Ishikawa (cell line): ENCODE results near the gene CFAP92.

ENCODE experiments used
- CEBPB ChIP-seq: IDR thresholded peaks from 2 replicates; pipeline ENCODE4 v1.6.1; 2012
- CREB1 ChIP-seq: IDR thresholded peaks from 2 replicates; pipeline ENCODE4 v1.6.1; 2012; ENCODE audit warnings: low read depth
- EGR1 ChIP-seq: IDR thresholded peaks from 2 replicates; pipeline ENCODE4 v1.6.1; 2012
- EP300 ChIP-seq: IDR thresholded peaks from 2 replicates; pipeline ENCODE4 v1.6.1; 2012; ENCODE audit warnings: borderline replicate concordance
- FOXM1 ChIP-seq: IDR thresholded peaks from 2 replicates; pipeline ENCODE4 v1.6.1; 2012; ENCODE audit warnings: low read depth, borderline replicate concordance
- NFIC ChIP-seq: IDR thresholded peaks from 2 replicates; pipeline ENCODE4 v1.6.1; 2012
- RAD21 ChIP-seq: IDR thresholded peaks from 2 replicates; pipeline ENCODE4 v1.6.1; 2012; ENCODE audit warnings: low read depth
- TAF1 ChIP-seq: IDR thresholded peaks from 2 replicates; pipeline ENCODE4 v1.6.1; 2012; ENCODE audit warnings: low read depth, mild to moderate bottlenecking
- TCF12 ChIP-seq: IDR thresholded peaks from 2 replicates; pipeline ENCODE4 v1.6.1; 2012; ENCODE audit warnings: low read depth
- TEAD4 ChIP-seq: IDR thresholded peaks from 2 replicates; pipeline ENCODE4 v1.6.1; 2012
- YY1 ChIP-seq: IDR thresholded peaks from 2 replicates; pipeline ENCODE4 v1.6.1; 2012; ENCODE audit warnings: low read depth
- ZBTB7A ChIP-seq: IDR thresholded peaks from 2 replicates; pipeline ENCODE4 v1.6.1; 2012; ENCODE audit warnings: low read depth
- TF ChIP-seq, protein P1 (sequence below): IDR thresholded peaks from 2 replicates; pipeline ENCODE4 v1.6.1; 2012; ENCODE audit warnings: low read depth, mild to moderate bottlenecking
- TF ChIP-seq, protein P2 (sequence below): IDR thresholded peaks from 2 replicates; pipeline ENCODE4 v1.6.1; 2012
- TF ChIP-seq, protein P3 (sequence below): IDR thresholded peaks from 2 replicates; pipeline ENCODE4 v1.6.1; 2012

Gene CFAP92

DNA sequence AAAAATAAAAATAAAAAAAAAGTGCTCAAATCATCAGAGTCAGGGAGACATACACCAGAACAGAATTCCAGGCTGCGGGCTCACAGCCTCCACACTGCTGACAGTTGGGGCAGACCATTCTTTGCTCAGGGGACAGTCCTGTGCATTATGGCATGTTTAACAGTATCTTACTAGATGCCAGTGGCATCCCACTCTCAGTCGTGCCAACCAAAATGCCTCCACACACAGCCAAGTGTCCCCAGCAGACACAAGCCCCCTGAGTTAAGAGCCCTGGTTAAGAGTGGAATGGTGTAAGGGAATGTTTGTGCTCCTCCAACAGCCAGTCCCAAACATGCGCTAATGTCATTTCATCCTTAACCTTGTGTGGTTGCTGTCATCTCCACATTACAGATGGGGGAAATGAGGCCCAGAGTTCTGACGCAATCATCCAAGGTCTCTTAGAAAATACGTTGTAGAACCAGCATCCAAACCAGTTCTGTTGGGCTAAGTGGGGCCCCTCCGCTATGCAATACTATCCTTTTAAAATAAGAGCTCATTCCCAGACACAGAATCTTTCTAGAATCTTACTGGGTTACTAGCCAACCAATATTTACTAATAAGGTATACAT is 26.0 kb downstream of the CFAP92 start:
- TF ChIP-seq EGR1: no peak
- no peak for TF ChIP-seq RAD21
- no peak for TF ChIP-seq TEAD4
- TF ChIP-seq, protein P1, sequence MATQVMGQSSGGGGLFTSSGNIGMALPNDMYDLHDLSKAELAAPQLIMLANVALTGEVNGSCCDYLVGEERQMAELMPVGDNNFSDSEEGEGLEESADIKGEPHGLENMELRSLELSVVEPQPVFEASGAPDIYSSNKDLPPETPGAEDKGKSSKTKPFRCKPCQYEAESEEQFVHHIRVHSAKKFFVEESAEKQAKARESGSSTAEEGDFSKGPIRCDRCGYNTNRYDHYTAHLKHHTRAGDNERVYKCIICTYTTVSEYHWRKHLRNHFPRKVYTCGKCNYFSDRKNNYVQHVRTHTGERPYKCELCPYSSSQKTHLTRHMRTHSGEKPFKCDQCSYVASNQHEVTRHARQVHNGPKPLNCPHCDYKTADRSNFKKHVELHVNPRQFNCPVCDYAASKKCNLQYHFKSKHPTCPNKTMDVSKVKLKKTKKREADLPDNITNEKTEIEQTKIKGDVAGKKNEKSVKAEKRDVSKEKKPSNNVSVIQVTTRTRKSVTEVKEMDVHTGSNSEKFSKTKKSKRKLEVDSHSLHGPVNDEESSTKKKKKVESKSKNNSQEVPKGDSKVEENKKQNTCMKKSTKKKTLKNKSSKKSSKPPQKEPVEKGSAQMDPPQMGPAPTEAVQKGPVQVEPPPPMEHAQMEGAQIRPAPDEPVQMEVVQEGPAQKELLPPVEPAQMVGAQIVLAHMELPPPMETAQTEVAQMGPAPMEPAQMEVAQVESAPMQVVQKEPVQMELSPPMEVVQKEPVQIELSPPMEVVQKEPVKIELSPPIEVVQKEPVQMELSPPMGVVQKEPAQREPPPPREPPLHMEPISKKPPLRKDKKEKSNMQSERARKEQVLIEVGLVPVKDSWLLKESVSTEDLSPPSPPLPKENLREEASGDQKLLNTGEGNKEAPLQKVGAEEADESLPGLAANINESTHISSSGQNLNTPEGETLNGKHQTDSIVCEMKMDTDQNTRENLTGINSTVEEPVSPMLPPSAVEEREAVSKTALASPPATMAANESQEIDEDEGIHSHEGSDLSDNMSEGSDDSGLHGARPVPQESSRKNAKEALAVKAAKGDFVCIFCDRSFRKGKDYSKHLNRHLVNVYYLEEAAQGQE: no peak
- TF ChIP-seq YY1: no peak
- no peak for TF ChIP-seq EP300
- TF ChIP-seq NFIC: no peak
- TF ChIP-seq, protein P2, sequence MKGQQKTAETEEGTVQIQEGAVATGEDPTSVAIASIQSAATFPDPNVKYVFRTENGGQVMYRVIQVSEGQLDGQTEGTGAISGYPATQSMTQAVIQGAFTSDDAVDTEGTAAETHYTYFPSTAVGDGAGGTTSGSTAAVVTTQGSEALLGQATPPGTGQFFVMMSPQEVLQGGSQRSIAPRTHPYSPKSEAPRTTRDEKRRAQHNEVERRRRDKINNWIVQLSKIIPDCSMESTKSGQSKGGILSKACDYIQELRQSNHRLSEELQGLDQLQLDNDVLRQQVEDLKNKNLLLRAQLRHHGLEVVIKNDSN: no peak
- TF ChIP-seq, protein P3, sequence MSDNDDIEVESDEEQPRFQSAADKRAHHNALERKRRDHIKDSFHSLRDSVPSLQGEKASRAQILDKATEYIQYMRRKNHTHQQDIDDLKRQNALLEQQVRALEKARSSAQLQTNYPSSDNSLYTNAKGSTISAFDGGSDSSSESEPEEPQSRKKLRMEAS: no peak
- TF ChIP-seq ZBTB7A: no peak
- no peak for TF ChIP-seq FOXM1
- TF ChIP-seq TCF12: no peak
- TF ChIP-seq CEBPB: no peak

DNA sequence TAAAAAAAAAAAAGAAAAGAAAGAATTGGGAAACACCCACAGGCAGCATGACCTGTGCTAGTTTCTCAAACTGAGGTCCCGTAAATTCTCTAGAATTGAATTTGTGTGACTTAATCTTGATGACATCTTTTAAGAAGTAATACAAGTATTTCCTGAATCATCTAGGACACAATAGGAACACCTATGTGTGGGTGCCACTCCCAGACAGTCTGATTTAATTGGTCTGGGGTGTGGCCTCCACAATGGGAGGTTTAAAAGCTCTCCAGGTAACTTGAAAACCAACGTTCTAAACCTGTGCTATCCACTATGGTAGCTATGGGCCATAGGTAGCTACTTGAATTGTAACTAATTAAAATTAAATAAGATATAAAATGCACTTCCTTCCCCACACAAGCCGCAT is 28.1 kb downstream of the CFAP92 start:
- no peak for TF ChIP-seq TAF1
- no peak for TF ChIP-seq ZBTB7A
- TF ChIP-seq, protein P1: no peak
- no peak for TF ChIP-seq YY1
- no peak for TF ChIP-seq TCF12
- no peak for TF ChIP-seq FOXM1
- TF ChIP-seq, protein P3: no peak
- no peak for TF ChIP-seq CREB1
- no peak for TF ChIP-seq RAD21
- TF ChIP-seq, protein P2: no peak
- no peak for TF ChIP-seq EGR1
- no peak for TF ChIP-seq NFIC
- no peak for TF ChIP-seq TEAD4

DNA sequence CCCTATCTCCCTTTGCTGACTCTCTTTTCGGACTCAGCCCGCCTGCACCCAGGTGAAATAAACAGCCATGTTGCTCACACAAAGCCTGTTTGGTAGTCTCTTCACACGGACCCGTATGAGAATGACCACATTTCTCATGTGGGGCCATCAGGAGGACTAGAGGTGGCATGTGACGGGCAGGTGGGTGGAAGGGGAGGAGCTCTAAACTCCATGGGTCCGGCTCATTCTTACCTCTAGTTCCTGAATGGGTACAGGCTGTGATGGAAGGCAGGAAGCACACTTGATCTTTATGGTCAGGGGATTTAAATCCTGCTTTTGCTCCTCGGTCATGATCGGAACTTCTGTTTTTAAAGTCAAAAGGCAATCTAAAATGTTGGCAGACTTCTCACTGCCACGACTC is 28.6 kb downstream of the CFAP92 start:
- TF ChIP-seq RAD21 (no peak), TAF1 (no peak), EGR1 (no peak), EP300 (no peak), YY1 (no peak), FOXM1 (no peak), NFIC (no peak)
- TF ChIP-seq, protein P2: no peak
- TF ChIP-seq, protein P3: no peak
- TF ChIP-seq, protein P1: no peak

DNA sequence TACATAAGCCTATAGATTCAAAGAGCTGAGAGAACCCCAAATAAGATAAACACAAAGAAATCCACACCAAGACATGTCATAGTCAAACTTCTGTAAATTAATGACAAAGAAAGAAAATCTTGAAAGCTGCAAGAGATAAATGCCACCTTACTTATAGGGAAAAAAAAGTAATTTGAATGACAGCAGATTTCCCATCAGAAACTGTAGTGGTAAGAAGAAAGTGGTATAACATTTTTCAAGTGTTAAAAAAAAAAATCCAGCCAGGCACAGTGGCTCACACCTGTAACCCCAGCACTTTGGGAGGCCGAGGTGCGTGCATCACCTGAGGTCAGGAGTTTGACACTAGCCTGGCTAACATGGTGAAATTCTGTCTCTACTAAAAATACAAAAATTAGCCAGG is 37.4 kb downstream of the CFAP92 start:
- TF ChIP-seq EGR1: no peak
- TF ChIP-seq, protein P3: no peak
- TF ChIP-seq YY1: no peak
